Endometrium (tissue), 2 donors: ENCODE measurements around the gene MAPK6.

Source experiments
- FAIRE-seq: peaks from 2 replicates; lab custom pipeline; 2012; peaks lifted over from hg19 to GRCh38; lab: Jason Lieb, UNC
- donor health status: control.
- donor health status: control.

The MAPK6 gene

DNA sequence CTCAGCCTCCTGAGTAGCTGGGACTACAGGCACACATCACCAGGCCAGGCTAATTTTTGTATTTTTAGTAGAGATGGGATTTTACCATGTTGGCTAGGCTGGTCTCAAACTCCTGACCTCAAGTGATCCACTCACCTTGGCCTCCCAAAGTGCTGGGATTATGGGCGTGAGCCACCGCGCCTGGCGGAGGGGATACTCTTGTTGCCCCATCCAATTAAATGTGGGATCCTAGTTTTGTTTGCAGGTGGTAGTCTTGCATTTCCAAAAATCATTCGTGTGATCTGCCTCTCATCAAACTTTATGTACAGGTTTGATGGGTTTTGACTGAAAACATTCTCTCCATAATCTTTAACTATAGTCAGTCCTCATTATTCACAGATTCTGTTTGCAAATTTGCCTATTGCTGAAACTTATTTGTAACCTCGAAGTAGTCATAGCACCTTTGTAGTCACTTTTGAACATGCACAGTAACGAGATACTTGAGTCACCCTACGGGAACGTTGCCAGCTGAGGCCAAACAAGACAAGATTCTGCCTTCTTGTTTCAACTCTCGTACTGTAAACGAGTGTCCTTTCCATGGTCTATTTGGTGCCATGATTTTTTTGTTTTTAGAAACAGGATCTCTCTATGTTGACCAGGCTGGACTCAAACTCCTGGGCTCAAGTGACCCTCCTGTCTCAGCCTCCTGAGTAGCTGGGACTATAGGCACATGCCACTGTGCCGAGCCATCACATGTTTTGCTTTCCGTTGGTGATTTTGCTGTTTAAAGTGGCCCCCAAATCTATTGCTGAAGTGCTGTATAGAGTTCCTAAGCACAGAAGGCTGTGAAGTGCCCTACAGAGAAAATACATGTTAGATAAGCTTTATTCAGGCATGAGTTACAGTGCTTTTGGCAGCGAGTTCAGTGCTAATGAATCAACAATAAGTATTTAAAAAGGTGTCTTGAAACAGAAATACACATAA lies 8.1 kb upstream of the MAPK6 start:
- no peak for FAIRE-seq

DNA sequence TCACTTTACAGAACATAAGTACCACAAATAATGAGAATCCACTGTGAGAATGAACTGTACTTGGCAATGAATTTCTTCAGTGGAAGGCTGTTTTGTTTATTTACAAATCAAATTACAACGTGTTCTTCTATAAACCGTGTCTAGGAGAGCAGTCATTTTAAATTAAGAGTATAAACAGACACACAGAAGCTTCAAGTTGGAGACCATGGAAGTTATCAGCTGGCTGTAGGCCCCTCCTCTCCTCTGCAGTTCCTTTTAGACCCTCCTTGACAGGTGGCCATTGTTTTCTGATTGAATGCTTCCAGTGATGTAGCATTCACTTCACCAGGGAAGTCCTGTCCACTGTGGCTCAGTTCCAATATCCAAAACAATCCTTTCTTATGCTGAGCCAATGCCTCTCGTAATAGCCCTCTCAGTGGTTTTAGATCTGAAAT lies 7.3 kb upstream of the MAPK6 start:
- FAIRE-seq: no peak

GRCh38 chr15:52012210-52012609 lies 6.8 kb upstream of the MAPK6 start:
- no peak for FAIRE-seq

- no peak for FAIRE-seq
These were observed 5.7 kb upstream of the MAPK6 start for GRCh38 chr15:52013151-52013791.

DNA sequence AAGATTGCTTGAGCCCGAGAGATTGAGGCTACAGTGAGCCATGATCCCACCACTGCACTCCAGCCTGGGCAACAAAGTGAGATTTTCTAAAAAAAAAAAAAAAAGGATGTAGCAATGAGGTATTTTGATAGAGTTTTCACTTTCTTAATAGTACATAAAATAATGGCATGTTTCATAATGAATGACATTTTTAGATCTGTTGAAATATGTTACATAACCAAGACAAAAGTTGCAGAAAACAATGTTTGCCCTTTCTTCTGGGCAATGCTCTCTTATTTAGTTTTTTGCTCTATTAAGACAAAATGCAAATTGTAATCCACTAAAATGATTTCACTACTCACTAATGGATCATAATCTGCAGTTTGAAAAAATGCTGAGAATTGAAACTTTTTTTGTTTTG lies 4.4 kb upstream of the MAPK6 start:
- FAIRE-seq: no peak

- no peak for FAIRE-seq
These were observed 2.7 kb upstream of the MAPK6 start for GRCh38 chr15:52016316-52016715.

DNA sequence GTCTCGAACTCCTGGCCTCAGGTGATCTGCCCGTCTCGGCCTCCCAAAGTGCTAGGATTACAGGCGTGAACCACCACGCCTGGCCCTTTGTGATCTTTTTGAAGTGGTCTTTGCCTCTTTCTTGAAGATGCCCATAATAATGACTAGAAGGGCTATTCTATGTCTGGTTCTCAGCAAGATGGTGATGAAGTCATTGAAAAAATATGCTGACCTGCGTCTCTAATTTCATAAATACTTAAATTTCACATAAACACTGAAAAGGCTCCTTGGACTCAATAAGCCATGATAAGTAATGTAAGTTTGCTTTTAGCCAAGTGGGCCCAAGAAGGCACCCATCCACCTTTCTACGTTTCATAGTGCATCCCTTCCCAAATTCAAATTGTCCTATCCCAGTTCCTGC lies 775 bp upstream of the MAPK6 start:
- FAIRE-seq: no peak

DNA sequence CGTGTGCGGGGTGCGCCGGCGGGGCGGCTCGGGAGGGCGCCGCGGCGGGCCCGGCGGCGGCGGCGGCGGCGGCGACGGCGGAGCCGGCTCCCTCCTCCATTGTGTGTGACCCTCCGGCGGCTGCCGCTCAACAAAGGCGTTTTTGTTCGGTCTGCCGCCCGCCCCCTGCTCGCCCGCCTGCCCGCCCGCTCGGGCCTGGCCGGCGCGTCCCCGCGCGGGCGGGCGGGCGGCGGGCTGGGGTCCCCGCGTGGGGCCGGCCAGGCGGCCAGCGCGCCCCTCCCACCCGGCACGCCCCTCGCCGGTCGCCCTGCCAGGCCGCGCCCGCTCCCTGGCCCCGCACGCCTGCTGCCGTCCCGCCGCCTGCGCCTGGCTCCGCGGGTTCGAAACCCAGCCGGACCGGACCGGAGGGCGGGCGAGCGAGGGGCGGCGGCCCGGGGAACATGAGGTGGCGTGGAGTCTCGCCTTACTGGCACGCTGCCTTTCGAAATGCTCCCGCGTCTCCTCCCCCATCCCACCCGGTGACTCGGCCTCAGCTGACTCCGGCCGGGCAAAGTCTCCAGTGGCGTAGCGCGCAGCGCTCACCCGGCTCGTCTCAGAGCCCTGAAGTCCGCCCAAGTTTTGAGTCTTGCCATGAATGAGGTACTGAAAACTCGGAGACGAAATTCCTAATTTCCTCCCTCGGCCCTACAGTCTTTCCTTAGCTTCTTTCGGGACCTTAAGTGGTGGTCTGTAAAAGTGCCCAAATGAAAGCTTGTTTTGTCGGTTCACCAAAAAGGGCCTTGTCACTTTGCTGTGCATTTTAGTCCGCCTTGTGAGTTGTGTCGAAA lies 588 bp downstream of the MAPK6 start:
- FAIRE-seq: no peak

DNA sequence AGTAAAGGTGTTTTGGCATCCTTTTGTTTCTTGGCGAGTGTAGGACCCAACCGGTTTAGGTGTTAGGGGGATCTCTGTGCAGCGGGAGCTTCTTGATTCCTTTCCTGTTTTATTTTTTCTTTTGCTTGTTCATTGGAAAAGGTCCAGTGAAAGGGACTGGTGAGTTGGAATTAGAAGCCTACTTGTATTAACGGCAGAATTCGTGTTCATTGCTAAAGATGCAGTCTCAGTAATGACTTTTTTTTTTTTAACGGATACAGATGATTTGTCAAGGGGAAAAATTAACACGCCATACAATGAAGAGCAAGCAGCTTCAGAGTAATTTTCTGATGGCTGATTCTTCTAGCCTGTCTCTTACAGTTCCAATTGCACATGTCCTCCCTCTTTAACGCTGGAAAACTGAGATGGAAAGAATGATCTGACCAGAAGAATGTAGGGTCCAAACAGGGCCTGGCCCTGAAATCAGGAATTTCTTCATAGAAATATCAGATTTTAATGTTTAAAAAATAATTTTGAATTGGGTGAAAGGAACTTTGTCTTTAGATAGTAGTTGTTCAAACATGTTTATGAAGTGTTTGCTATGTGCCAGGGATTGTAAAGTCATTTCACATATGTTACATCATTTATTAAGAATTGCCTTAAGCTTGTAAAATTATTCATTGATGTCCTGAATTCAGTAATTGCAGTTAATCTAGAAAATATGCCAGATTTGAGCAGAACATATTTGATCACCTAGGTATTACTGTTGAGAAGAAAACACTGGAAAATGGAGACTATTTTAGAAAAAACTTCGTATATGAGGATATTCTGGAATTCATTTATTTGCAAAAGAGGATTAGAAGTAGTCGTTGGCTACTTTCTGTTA lies 1.4 kb downstream of the MAPK6 start:
- FAIRE-seq: no peak

DNA sequence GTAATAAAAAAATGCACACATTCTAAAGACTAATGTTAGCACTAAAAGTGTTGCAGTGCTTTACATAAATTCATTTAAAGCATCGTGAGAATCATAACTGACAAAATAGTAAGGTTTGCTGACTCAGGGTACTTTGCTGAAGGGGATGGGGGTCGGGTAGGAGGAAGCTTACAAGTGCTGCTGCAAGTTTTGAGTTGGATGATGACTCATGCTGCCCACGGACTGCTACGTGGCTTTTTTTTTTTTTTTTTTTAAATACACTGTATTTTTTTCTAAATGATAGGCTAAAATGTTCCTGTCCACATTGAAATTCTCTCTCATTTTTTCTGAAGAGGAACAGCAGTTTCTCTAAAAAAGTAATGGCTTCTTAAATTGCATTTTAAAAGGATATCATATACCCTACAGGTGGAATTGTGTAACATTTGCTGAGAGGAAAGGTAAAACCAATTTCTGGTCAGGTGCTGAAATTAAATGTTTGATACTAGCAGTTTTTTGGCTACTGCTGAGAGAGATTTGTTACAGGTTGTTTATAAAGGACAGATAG lies 2.2 kb downstream of the MAPK6 start:
- FAIRE-seq: no peak

- no peak for FAIRE-seq
These were observed 3.0 kb downstream of the MAPK6 start for GRCh38 chr15:52021892-52022540.

GRCh38 chr15:52023169-52023922 lies 4.3 kb downstream of the MAPK6 start:
- FAIRE-seq: no peak

- FAIRE-seq: no peak
These were observed 9.5 kb downstream of the MAPK6 start for GRCh38 chr15:52028431-52029093.

GRCh38 chr15:52030010-52030409 lies 11.0 kb downstream of the MAPK6 start:
- FAIRE-seq: no peak

DNA sequence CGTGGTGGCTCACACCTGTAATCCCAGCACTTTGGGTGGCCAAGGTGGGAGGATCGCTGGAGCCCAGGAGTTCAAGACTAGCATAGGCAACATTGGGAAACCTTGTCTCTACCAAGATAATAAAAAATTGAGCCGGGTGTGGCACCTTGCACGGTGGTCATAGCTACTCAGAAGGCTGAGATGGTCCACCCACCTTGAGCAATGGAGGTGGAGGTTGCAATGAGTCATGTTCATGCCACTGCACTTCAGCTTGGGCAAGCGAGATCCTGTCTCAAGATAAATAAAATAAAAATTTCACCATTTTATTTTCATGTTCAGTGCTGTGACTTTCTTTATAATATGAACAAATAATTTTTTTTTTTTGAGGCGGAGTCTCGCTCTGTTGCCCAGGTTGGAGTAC lies 12.5 kb downstream of the MAPK6 start:
- FAIRE-seq: no peak

- FAIRE-seq: no peak
These were observed 19.0 kb downstream of the MAPK6 start for GRCh38 chr15:52037889-52038505.

DNA sequence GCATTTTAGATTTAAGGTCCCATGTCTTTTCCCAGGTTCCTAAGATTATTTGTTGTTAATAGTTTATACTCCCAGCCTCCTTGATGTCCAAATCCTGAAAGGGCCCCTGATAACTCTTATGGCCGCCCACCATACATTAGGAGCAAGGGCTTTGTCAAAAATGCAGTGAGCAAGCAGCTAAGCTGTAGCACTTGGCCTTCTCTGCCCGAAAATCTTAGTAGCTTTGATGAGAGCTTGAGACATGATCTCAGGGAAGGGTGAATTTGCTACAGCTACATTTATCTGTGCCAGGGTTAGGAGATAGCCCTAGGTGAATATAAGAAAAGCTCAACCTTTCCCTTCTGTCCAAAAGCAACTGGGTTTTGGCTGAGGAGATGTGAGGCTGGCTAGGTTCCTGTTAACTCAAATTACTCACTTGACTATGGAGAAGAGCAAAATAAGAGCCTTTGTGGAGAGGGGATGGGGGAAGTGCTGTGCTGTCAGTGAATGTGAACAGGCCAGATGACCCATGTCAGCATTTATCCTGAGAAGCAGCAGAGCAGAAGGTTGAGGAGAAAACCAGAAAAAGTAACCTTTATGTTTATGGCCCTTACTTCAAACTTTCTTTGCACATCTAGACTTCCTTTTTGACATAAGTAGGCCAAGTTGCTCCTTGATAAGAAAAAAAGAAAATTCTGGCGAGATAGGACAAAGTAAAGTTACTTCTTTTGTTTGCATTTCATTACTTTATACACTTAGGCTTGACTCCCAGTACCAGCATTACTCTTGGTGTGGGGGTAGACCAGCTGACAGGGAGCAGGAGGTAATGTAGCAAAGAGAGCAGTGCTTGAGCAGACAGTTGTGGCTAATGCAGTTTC lies 21.1 kb downstream of the MAPK6 start:
- FAIRE-seq: no peak
